GM19023 (cell line): ENCODE measurements around the gene RNASEH1.

Experiments used
- ATAC-seq: cut with Tn5 transposase; IDR thresholded peaks from one replicate; pipeline ENCODE4 v1.9.1; 2021; ENCODE audit warnings: mild to moderate bottlenecking, moderate library complexity; ENCODE audit not compliant: unreplicated experiment

RNASEH1 gene

DNA sequence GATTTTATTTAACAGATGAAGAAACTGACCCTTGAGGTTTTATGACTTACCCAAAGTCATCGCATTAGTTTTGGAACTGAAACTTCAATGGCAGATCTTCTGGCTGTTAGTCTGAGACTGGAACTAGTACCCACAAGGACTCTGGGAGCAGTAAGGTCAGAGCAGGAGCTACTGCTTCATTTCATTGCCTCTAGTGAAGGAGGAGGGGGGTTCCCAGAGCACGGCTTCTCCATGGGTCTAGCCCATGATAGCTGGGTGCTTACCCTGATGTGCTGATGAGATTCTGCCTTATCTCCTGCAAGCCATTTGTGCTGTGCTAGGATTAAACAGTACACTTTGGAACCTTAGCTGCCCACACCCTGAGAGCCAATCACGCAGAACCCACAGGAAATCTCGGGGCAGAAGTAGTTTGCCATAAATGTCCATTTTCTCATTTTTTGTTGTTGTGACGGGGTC lies 5.4 kb upstream of the RNASEH1 start:
- peak; percentile 44 for ATAC-seq

DNA sequence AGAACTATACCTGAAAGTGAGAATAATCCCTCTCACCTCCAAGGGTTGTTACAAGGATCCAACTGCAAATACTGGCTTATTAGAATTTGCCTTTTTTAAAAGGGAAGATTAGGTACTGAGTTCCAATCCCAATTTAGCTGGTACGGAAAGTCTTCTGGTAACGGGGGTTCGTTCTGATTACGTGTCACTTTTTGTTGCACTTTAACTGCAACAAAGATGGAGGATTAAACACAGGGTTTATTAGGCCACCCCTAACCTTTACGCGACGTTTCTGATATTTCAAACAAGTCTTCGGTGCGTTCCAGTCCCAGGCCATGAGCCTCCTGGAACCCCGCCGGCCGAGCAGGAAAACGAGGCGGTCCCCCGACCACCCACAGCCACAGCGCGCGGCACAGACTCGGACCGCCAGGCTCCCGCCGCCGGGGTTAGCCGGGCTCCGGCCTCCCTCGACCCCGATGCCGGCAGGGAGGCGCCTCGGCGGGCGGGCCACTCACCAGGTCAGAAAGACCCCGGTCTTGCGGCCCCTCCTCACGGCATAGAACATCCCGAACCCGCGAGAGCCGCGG lies 411 bp downstream of the RNASEH1 start:
- peak; percentile 36 for ATAC-seq

DNA sequence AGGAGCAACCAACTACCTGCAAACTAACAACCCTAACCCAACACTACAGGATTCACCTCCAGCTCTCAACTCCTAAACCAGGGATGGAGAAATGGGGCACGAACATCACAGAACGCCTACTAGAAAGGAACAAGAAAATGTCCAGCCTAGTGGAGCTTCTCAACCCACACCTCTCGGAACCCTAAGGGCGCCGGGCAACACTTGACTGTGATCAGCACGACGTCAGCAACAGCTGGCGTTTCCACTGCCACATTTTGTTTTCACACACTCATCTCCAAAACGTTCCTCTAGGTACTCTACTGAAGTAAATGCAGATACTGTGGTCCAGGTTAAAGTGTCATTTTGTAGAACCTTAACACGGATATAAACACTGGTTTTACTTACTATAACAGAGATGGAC lies 4.2 kb downstream of the RNASEH1 start:
- ATAC-seq = no peak

GRCh38 chr2:3547915-3548314 lies 10.2 kb downstream of the RNASEH1 start:
- no peak for ATAC-seq

- no peak for ATAC-seq
These were observed 12.2 kb downstream of the RNASEH1 start for GRCh38 chr2:3545788-3546478.

DNA sequence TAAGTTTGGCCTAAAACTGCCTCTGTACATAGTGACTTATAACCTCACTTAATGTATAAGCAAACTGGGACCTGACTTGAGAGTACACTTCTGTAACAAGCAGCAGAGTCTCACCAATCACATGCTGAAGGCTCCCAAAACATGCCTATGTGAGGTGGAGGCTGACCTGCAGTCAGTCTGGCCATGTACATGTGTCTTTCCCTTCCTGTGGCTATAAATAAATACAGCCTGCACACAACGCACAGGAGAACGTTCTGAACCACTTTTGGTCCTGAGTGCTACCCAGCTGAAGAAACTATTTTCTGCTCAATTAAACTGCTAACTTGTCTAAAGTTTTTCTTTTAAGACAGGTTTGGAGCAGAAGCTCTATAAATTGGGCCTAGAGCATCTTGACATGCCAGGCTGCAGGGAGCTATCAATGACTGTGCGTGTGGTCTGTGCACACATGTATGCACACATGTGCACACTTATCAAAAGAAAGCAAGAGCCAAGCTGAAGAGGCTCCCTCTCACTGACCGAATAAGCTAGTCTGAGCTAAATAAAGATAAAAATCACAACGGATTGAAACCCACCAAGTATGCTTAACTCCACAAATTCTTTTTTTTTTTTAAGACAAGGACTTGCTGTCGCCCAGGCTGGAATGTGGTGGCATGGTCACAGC lies 15.0 kb downstream of the RNASEH1 start:
- no peak for ATAC-seq

DNA sequence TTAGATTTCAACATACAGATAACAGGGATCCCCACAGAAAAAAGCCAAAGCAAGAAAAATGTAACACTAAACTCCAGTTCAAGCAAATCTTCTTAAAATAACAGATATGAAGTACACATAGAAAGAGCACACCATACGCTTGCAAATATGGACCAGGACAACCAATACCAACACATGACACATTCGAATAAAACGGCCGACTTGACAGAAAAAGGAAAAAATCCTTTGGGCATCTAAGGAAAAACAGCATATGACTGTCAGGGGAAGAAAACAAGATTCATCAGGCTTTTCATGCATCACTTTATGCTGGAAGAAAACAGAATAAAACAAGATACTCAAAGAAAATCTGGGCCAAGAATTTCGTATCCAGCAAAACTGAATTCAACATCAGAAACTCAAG lies 16.0 kb downstream of the RNASEH1 start:
- ATAC-seq = no peak

DNA sequence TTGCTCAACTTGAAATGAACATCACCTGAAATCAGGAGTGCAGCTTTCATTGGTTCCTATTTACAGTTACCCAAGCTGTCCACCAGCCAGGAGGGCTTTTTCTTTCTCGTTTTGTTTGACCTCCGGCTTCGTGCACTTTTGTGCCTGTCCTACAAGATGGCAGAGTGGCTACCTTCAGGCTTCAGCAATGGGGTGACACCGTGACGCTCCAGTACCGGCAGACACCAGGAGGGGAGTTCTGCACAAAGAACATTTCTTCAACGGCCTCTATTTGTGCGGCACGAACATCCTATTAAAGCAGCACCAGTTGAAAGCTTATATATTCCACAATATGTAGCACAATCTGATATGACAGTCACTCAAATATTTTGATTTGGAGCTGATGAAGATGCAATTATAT lies 18.3 kb downstream of the RNASEH1 start:
- no peak for ATAC-seq

DNA sequence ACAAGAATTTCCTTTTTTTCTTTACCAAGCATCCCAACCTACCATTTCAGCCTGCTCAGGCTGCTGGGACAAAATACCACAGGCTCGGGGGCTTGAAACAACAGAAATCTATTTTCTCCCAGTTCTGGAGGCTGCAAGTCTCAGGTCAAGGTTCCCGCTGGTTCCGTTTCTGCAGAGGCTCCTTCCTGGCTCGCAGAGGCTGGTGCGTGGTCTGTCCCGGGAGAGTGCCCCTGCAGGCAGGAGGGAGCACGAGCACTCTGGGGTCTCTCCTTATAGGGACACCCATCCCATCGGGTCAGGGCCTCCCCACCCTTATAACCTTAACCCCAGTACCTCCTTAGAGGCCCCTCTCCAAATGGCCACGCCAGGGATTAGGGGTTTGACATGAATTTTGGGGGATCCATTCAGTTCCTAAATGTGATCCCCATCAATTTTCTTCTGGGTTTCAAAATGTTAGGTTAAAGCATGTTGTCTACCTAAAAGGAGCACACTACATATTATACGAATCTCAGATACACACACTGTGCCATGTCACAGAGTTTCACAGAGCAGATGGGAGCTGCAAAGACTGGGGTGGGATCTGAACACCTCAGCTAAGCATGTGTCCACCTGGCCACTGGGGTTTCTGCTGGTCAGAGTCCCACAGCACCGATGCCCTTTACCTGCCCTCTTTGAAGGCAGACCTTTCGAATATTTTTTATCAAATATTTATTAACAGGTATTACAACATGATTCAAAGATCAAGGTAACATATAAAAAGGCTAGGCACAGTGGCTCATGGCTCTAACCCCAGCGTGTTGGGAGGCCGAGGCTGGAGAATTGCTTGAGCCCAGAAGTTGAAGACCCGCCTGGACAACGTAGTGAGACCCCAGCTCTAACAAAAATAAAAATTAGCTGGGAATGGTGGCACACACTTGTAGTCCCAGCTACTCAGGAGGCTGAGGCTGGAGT lies 21.2 kb downstream of the RNASEH1 start:
- no peak for ATAC-seq

DNA sequence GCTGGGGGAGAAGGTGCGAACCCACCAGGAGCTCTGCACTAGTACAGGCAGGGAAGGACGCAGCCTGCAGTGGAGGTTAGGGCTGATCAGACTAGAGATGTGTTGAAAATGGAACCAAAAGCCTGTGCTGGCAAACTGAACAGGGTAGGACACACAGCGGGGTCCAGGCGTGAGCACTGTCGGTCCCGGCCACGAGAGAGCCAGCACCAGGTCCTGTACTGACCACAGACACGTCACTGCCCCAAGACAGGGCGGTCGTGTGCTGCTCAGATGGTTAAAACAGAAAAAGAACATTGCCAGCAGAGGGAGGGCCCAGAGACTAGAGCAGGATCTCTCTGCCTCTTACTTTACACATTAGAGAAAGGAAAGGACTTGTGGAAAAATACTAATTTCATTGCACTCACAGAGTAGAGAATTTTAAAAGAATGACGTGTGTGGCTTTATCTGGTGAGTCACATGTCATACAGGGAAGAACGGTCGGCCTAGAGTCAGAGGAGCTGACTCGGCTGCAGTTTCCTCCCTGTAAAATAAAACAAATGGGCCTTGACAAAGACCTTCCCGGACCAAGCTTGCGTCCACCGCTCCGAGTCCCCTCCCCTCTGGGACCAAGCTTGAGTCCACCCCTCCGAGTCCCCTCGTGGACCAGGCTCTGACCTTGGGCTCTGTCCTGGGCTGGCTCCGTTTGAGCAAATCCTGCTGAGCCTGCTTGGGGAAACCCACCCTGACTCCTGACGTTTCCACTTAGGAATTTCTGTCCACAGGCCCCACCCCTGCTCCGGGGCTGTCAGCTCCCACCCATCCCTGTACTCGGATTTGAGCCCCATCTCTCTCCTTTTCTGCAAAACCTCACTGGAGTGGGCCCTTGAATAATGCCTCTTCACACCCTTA lies 22.1 kb downstream of the RNASEH1 start:
- ATAC-seq = peak; percentile 63

GRCh38 chr2:3535467-3535793 lies 22.7 kb downstream of the RNASEH1 start:
- no peak for ATAC-seq

DNA sequence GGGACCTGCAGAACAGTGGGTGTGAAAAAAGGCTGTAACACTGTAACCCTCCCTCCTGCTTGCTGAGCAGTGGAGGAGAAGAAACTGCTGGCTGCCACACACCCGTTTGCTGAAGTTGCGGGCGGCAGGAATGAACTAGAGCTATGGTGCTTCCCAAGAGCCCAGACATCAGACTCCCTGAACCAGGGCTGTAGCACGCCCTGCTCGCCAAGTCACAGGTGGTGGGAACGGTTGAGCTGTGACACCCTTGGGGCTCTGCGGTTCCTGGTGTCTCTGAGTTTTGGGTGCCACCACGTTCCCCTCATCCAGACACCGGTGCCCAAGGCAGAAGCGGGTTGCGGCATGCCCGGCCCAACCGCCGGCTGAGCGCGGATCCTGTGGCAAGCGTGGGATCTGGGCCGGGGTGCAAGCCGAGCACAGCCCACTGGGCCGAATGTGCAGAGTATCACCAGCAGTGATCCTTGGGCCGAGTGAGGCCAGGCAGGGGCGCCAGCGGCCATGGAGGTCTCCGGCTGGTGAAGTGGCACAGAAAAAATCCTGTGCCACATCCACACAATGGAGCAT lies 23.8 kb downstream of the RNASEH1 start:
- ATAC-seq = no peak

- no peak for ATAC-seq
These were observed 24.3 kb downstream of the RNASEH1 start for GRCh38 chr2:3533836-3534235.

DNA sequence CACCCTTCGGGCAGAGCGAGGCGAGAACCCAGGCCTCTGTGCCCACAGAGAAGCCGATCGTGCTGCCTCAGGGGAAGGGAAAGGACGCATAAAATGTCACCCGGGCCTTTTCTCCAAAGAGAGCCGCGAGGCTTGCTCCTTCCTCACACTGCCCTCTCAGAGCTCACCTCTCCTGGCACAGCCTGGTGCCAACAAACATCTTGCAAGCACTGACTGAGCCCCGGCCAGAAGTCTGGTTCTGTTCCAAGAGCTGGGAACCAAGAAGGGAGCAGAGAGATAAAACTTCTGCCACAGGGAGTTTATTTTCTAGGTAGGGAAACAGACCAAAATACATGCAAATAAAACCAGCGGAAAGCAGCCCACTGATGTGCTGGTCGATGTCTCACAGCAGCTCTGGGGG lies 25.2 kb downstream of the RNASEH1 start:
- ATAC-seq = no peak

- no peak for ATAC-seq
These were observed 28.7 kb downstream of the RNASEH1 start for GRCh38 chr2:3529316-3530025.

GRCh38 chr2:3527886-3528785 lies 30.0 kb downstream of the RNASEH1 start:
- ATAC-seq = no peak

DNA sequence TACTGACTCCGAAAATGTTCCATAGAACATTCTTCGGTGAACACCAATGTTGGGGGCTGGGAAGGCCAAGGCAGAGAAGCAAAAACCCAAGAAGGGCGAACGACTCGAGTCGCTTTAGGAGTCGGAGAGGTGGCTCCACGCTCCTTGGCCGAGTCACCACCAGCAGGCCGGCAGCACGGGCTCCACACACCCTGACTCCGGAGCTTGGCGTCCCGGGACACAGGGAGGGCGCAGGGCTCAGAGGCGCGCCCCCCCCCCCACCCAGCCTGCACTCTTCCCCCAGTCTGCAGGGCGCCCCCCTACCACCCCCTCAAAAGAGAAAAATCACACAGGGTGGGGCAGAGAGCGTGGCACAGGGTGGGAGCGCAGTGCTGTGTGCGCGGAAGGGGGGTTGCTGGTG lies 31.3 kb downstream of the RNASEH1 start:
- no peak for ATAC-seq

GRCh38 chr2:3523551-3524041 lies 34.5 kb downstream of the RNASEH1 start:
- no peak for ATAC-seq
